AG04450 (cell line): ENCODE data around the gene ZFP2. TPM values are rescaled to one million over a fixed set of nuclear protein-coding genes. Genes with fewer than 3 reads are reported as not detected.

Experiments
- CTCF ChIA-PET: fragments of 300-600, 350-600 bp; formaldehyde crosslinking; extraction: SDS; loops from one replicate; lab custom pipeline; 2022; ENCODE audit warnings: antibody characterized with exemption, inconsistent platforms; lab: Charles Lee
- POLR2A ChIA-PET: fragments of 350-600 bp; formaldehyde crosslinking; extraction: SDS; loops from one replicate; lab custom pipeline; 2021; ENCODE audit warnings: antibody characterized with exemption, inconsistent platforms; lab: Yijun Ruan, JAX
- DNase-seq: peaks from one replicate; pipeline ENCODE4 v3.0.0-alpha.2; 2011; ENCODE audit warnings: low read depth, low spot score
- H3K27ac ChIP-seq: one replicate; pipeline ENCODE4 v1.5.1; 2012; ENCODE audit warnings: low read depth, low read length, control low read depth
- H3K27me3 ChIP-seq: one replicate; pipeline ENCODE4 v1.6.0; 2012; ENCODE audit warnings: low read length; ENCODE audit not compliant: control insufficient read depth, insufficient read depth
- H3K4me3 ChIP-seq: 2 replicates; pipeline ENCODE4 v1.5.1; 2011; ENCODE audit warnings: mild to moderate bottlenecking, low read depth, low read length, control low read depth
- H3K9me3 ChIP-seq: 2 replicates; pipeline ENCODE4 v1.5.1; 2012; ENCODE audit warnings: low read length; ENCODE audit not compliant: control insufficient read depth, insufficient read depth
- CTCF ChIP-seq: IDR thresholded peaks from 2 replicates; pipeline ENCODE4 v1.5.1; 2011; ENCODE audit warnings: low read depth, low read length, control low read depth, inconsistent platforms
- polyA minus RNA-seq: library from RNA; depleted of rRNA, polyadenylated mRNA; stranded (reverse); fragments of >200 nt; gene quantifications from 2 replicates; pipeline ENCODE4 v1.2.3, GENCODE V29; 2011; rRNA and poly(A)+ RNA removed
- polyA plus RNA-seq: library from polyadenylated mRNA; depleted of rRNA; stranded (reverse); fragments of >200 nt; gene quantifications from 2 replicates; pipeline ENCODE4 v1.2.3, GENCODE V29; 2011; rRNA removed

Gene ZFP2
- polyA plus RNA-seq = 0.33 and 0.62 TPM in 2 replicates
- polyA minus RNA-seq = 0.18 and 0.26 TPM in 2 replicates

- no peak for DNase-seq
- Histone ChIP-seq H3K27me3 (no peaks in the 10 kb centered on the region), H3K9me3 (peaks cover 11% of the 10 kb centered on the region), H3K27ac (no peak within 1 kb of the TSS), H3K4me3 (peak within 1 kb of the TSS; percentile 66)
- TF ChIP-seq CTCF = no peak
- CTCF ChIA-PET = interaction anchor here (1.1 kb wide), 1 partner anchor 9 kb away, joined by 3 read pairs; no protein-coding TSS in a partner anchor
- POLR2A ChIA-PET = interaction anchor here (1.0 kb wide), 1 partner anchor 36 kb away, joined by 4 read pairs; the partner anchor contains the start of gene ZNF354B
These were observed at the start of gene ZFP2 for GRCh38 chr5:178895615-178896571. Gene ZFP2, plus strand, starts transcription at chr5:178895913. Its CDS starts 35,401 bp downstream, at chr5:178931314.

GRCh38 chr5:178849316-178849715 lies 46.4 kb upstream of the ZFP2 start:
- no peak for DNase-seq
- CTCF ChIA-PET = no interaction called here
- Histone ChIP-seq H3K9me3 (peaks cover 7% of the 10 kb centered on the region; the same call in 1 of the 2 replicates), H3K27ac (no peak overlapping the region), H3K27me3 (no peaks in the 10 kb centered on the region), H3K4me3 (no peak overlapping the region)
- no peak for TF ChIP-seq CTCF
- POLR2A ChIA-PET = no interaction called here

GRCh38 chr5:178851951-178852350 lies 43.8 kb upstream of the ZFP2 start:
- no peak for DNase-seq
- H3K4me3 ChIP-seq = no peak overlapping the region
- TF ChIP-seq CTCF = no peak
- H3K27ac ChIP-seq = no peak overlapping the region
- ChIA-PET POLR2A (no interaction called here), CTCF (no interaction called here)
- no peaks in the 10 kb centered on the region for H3K27me3 ChIP-seq
- peaks cover 4% of the 10 kb centered on the region; the same call in 1 of the 2 replicates for H3K9me3 ChIP-seq

- POLR2A ChIA-PET = no interaction called here
- no peak for DNase-seq
- no peak overlapping the region for H3K27ac ChIP-seq
- TF ChIP-seq CTCF = no peak
- no peak overlapping the region for H3K4me3 ChIP-seq
- CTCF ChIA-PET = no interaction called here
- H3K9me3 ChIP-seq = peaks cover 4% of the 10 kb centered on the region; the same call in 1 of the 2 replicates
- H3K27me3 ChIP-seq = no peaks in the 10 kb centered on the region
These were observed 41.4 kb upstream of the ZFP2 start for GRCh38 chr5:178854284-178854683.
